ENCODE results near the gene FAM98A. TPM values are rescaled to one million over a fixed set of nuclear protein-coding genes. Genes with fewer than 3 reads are reported as not detected.

The FAM98A gene
- 27.4 and 55.5 TPM in 2 replicates for total RNA-seq

GRCh38 chr2:33599175-33599942, at the start of gene FAM98A:
TSS of gene FAM98A (minus strand) at chr2:33599299. CDS start at chr2:33599221, 78 bp downstream.

Other genes starting within 250 kb of the FAM98A start
- gene RASGRP3, start 122.7 kb downstream of the FAM98A start, total RNA-seq, result 2.3 and 4.8 TPM in 2 replicates